ENCODE data around the gene LRFN5. TPM values are rescaled to one million over a fixed set of nuclear protein-coding genes. Genes with fewer than 3 reads are reported as not detected.
A peak's percentile ranks its signal among the peaks of the same experiment; 100 is the strongest.

LRFN5 gene
- total and polyA plus RNA-seq, 2 of the 13 experiments (the other 11 are each of a cell fraction or from before 2014, with no cell fraction given): not detected

GRCh38 chr14:41608681-41609390, 2.2 kb downstream of the LRFN5 start:
- H3K79me2 ChIP-seq (ENCODE audit: insufficient read depth, low read length): no peaks in the 10 kb centered on the region
- CTCF ChIA-PET (ENCODE audit: low intra/inter-chr PET ratio, low total read pairs): no interaction called here
- in situ Hi-C loops (cut with HindIII; ENCODE audit: extremely low pct_ligation_motif_present, low pct_unique_long_range_greater_than_20kb) (no loop called here), intact Hi-C loops (cut with micrococcal nuclease; ENCODE audit: unreplicated experiment) (no loop called here)
- no peaks in the 10 kb centered on the region for H4K20me1 ChIP-seq (ENCODE audit: insufficient read depth, low read length)
- no peak overlapping the region for H3K4me2 ChIP-seq (ENCODE audit: low read depth, low read length)
- POLR2A ChIA-PET: no interaction called here
- no peak overlapping the region for H3K27ac ChIP-seq (ENCODE audit: extremely low read length, insufficient read depth, low read length)
- ATAC-seq: no peak
- FAIRE-seq: no peak
- H3K4me3 ChIP-seq (replicated peaks in 1 of 3; ENCODE audit: insufficient read depth in 1 of 3, low read depth in 2 of 3, low read length in 3 of 3): no peak overlapping the region
- DNase-seq (ENCODE audit: low spot score): no peak
- H2AFZ ChIP-seq (ENCODE audit: low read length): no peak overlapping the region
- H3K9ac ChIP-seq (ENCODE audit: insufficient read depth, low read depth, low read length): no peak overlapping the region
- no TSS peak for BruUV-seq (replicated peaks)
- H3K36me3 ChIP-seq (replicated peaks in 1 of 2; ENCODE audit: control insufficient read depth in 1 of 2, insufficient read depth in 2 of 2, low read length in 2 of 2): no peaks in the 10 kb centered on the region
- TF ChIP-seq THAP9 (CRISPR knock-in tag; IDR thresholded peaks at IDR 0.05; ENCODE audit: borderline replicate concordance) (no peak), ZNF20 (CRISPR knock-in tag; IDR thresholded peaks at IDR 0.05) (0 out of 2 replicates have a peak, but pooled peaks have one; percentile 26)
- peaks cover 17% of the 10 kb centered on the region for H3K4me1 ChIP-seq (ENCODE audit: insufficient read depth, low read length)
- H3K9me3 ChIP-seq (ENCODE audit: low read length): no peaks in the 10 kb centered on the region
- H3K27me3 ChIP-seq (ENCODE audit: control insufficient read depth in 1 of 2, insufficient read depth in 2 of 2, low read length in 2 of 2): peaks cover 12 to 63% of the 10 kb centered on the region in 2 experiments
- 23% methylated on average over 15 of the region's 15 CpGs for WGBS (ENCODE audit: low lambda C conversion rate)

- H4K20me1 ChIP-seq (ENCODE audit: insufficient read depth, low read length): no peaks in the 10 kb centered on the region
- no peak overlapping the region for H3K27ac ChIP-seq (ENCODE audit: extremely low read length, insufficient read depth, low read length)
- no peak overlapping the region for H3K4me2 ChIP-seq (ENCODE audit: low read depth, low read length)
- H2AFZ ChIP-seq (ENCODE audit: low read length): no peak overlapping the region
- WGBS (ENCODE audit: low lambda C conversion rate): 18% methylated on average over 23 of the region's 24 CpGs
- ChIA-PET POLR2A (no interaction called here), CTCF (ENCODE audit: low intra/inter-chr PET ratio, low total read pairs) (no interaction called here)
- H3K4me3 ChIP-seq (replicated peaks in 1 of 3; ENCODE audit: insufficient read depth in 1 of 3, low read depth in 2 of 3, low read length in 3 of 3): no peak overlapping the region
- intact Hi-C loops (cut with micrococcal nuclease; ENCODE audit: unreplicated experiment): no loop called here
- H3K36me3 ChIP-seq (replicated peaks in 1 of 2; ENCODE audit: control insufficient read depth in 1 of 2, insufficient read depth in 2 of 2, low read length in 2 of 2): no peaks in the 10 kb centered on the region
- in situ Hi-C loops (cut with HindIII; ENCODE audit: extremely low pct_ligation_motif_present, low pct_unique_long_range_greater_than_20kb): no loop called here
- H3K79me2 ChIP-seq (ENCODE audit: insufficient read depth, low read length): no peaks in the 10 kb centered on the region
- peaks cover 13% of the 10 kb centered on the region for H3K4me1 ChIP-seq (ENCODE audit: insufficient read depth, low read length)
- BruUV-seq (replicated peaks): no TSS peak
- peak; percentile 67 for ATAC-seq
- no peak for FAIRE-seq
- H3K9me3 ChIP-seq (ENCODE audit: low read length): no peaks in the 10 kb centered on the region
- H3K27me3 ChIP-seq (ENCODE audit: control insufficient read depth in 1 of 2, insufficient read depth in 2 of 2, low read length in 2 of 2): peaks cover 12 to 56% of the 10 kb centered on the region in 2 experiments
- no peak for DNase-seq (ENCODE audit: low spot score)
- no peak overlapping the region for H3K9ac ChIP-seq (ENCODE audit: insufficient read depth, low read depth, low read length)
- TF ChIP-seq CTCF (CRISPR knock-in tag; IDR thresholded peaks at IDR 0.05) (peak; percentile 71), STAG1 (CRISPR knock-in tag; IDR thresholded peaks at IDR 0.05) (peak; percentile 53), ATF2 (CRISPR knock-in tag; IDR thresholded peaks at IDR 0.05) (no peak), NONO (IDR thresholded peaks at IDR 0.05) (no peak), NONO (CRISPR knock-in tag; conservative IDR thresholded peaks at IDR 0.05) (0 out of 2 replicates have a peak, but pooled peaks have one; percentile 23), ZNF652 (CRISPR knock-in tag; IDR thresholded peaks at IDR 0.05; ENCODE audit: borderline replicate concordance, low read depth) (no peak), ZNF563 (CRISPR knock-in tag; IDR thresholded peaks at IDR 0.05) (0 out of 2 replicates have a peak, but pooled peaks have one; percentile 17)
Measured at GRCh38 chr14:41609704-41610183, 3.1 kb downstream of the LRFN5 start.

Data from HepG2 (cell line).